ENCODE results near the gene ZNF513.
A peak's percentile ranks its signal among the peaks of the same experiment; 100 is the strongest.

The ZNF513 gene

GRCh38 chr2:27390822-27391679 is 10.5 kb upstream of the ZNF513 start:
- no peak for FAIRE-seq
- TF ChIP-seq PAX5 (IDR thresholded peaks at IDR 0.05; ENCODE audit: insufficient read depth, low read length, severe bottlenecking) (no peak), SPI1 (IDR thresholded peaks at IDR 0.05; ENCODE audit: low read depth, low read length) (no peak)
- DNase-seq (ENCODE audit: insufficient read length, low spot score) = no peak

GRCh38 chr2:27381577-27382181 is 1.1 kb upstream of the ZNF513 start:
- FAIRE-seq = peak; percentile 16
- no peak for DNase-seq (ENCODE audit: insufficient read length, low spot score)
- TF ChIP-seq POU2F2 (IDR thresholded peaks at IDR 0.05; ENCODE audit: low read depth, low read length) (no peak), POLR2AphosphoS5 (IDR thresholded peaks at IDR 0.05; ENCODE audit: low read depth, low read length) (no peak)

GRCh38 chr2:27379836-27380625 is 503 bp downstream of the ZNF513 start:
- TF ChIP-seq POLR2A (IDR thresholded peaks at IDR 0.05; ENCODE audit: low read depth, low read length) (no peak), PAX5 (IDR thresholded peaks at IDR 0.05; ENCODE audit: insufficient read depth, low read length, severe bottlenecking) (no peak), TAF1 (IDR thresholded peaks at IDR 0.05; ENCODE audit: low read depth, low read length) (no peak), SPI1 (IDR thresholded peaks at IDR 0.05; ENCODE audit: low read depth, low read length) (no peak), POU2F2 (IDR thresholded peaks at IDR 0.05; ENCODE audit: low read depth, low read length) (no peak), POLR2AphosphoS5 (IDR thresholded peaks at IDR 0.05; ENCODE audit: low read depth, low read length) (no peak; the same call in 1 of the 2 replicates)
- FAIRE-seq (peak; percentile 16), DNase-seq (ENCODE audit: insufficient read length, low spot score) (no peak)

GRCh38 chr2:27379383-27379835 is 1.1 kb downstream of the ZNF513 start:
- TF ChIP-seq TAF1 (IDR thresholded peaks at IDR 0.05; ENCODE audit: low read depth, low read length) (no peak), POLR2A (IDR thresholded peaks at IDR 0.05; ENCODE audit: low read depth, low read length) (no peak), SPI1 (IDR thresholded peaks at IDR 0.05; ENCODE audit: low read depth, low read length) (no peak), PAX5 (IDR thresholded peaks at IDR 0.05; ENCODE audit: insufficient read depth, low read length, severe bottlenecking) (no peak), POLR2AphosphoS5 (IDR thresholded peaks at IDR 0.05; ENCODE audit: low read depth, low read length) (no peak), POU2F2 (IDR thresholded peaks at IDR 0.05; ENCODE audit: low read depth, low read length) (no peak)
- DNase-seq (ENCODE audit: insufficient read length, low spot score) (no peak), FAIRE-seq (no peak)

GRCh38 chr2:27378809-27379290 is 1.7 kb downstream of the ZNF513 start:
- TF ChIP-seq POLR2A (IDR thresholded peaks at IDR 0.05; ENCODE audit: low read depth, low read length) = no peak
- no peak for TF ChIP-seq PAX5 (IDR thresholded peaks at IDR 0.05; ENCODE audit: insufficient read depth, low read length, severe bottlenecking)
- no peak for TF ChIP-seq POU2F2 (IDR thresholded peaks at IDR 0.05; ENCODE audit: low read depth, low read length)
- no peak for TF ChIP-seq POLR2AphosphoS5 (IDR thresholded peaks at IDR 0.05; ENCODE audit: low read depth, low read length)
- TF ChIP-seq SPI1 (IDR thresholded peaks at IDR 0.05; ENCODE audit: low read depth, low read length) = no peak
- TF ChIP-seq TAF1 (IDR thresholded peaks at IDR 0.05; ENCODE audit: low read depth, low read length) = no peak
- no peak for DNase-seq (ENCODE audit: insufficient read length, low spot score)
- no peak for FAIRE-seq

GRCh38 chr2:27378096-27378808 is 2.3 kb downstream of the ZNF513 start:
- no peak for DNase-seq (ENCODE audit: insufficient read length, low spot score)
- TF ChIP-seq POLR2AphosphoS5 (IDR thresholded peaks at IDR 0.05; ENCODE audit: low read depth, low read length) = peak; percentile 37; the same call in 1 of the 2 replicates
- TF ChIP-seq SPI1 (IDR thresholded peaks at IDR 0.05; ENCODE audit: low read depth, low read length) = no peak
- TF ChIP-seq POLR2A (IDR thresholded peaks at IDR 0.05; ENCODE audit: low read depth, low read length) = 0 out of 2 replicates have a peak, but pooled peaks have one; percentile 48
- no peak for FAIRE-seq

- DNase-seq (ENCODE audit: insufficient read length, low spot score) = no peak
- TF ChIP-seq POLR2A (IDR thresholded peaks at IDR 0.05; ENCODE audit: low read depth, low read length) (0 out of 2 replicates have a peak, but pooled peaks have one; percentile 5), SPI1 (IDR thresholded peaks at IDR 0.05; ENCODE audit: low read depth, low read length) (no peak), POLR2AphosphoS5 (IDR thresholded peaks at IDR 0.05; ENCODE audit: low read depth, low read length) (peak; percentile 61; the same call in 1 of the 2 replicates)
- no peak for FAIRE-seq
Observed at GRCh38 chr2:27377618-27378095, 2.9 kb downstream of the ZNF513 start.

GRCh38 chr2:27376866-27377617 is 3.5 kb downstream of the ZNF513 start:
- TF ChIP-seq POLR2AphosphoS5 (IDR thresholded peaks at IDR 0.05; ENCODE audit: low read depth, low read length) = no peak
- no peak for TF ChIP-seq POLR2A (IDR thresholded peaks at IDR 0.05; ENCODE audit: low read depth, low read length)
- TF ChIP-seq TAF1 (IDR thresholded peaks at IDR 0.05; ENCODE audit: low read depth, low read length) = no peak
- no peak for TF ChIP-seq PAX5 (IDR thresholded peaks at IDR 0.05; ENCODE audit: insufficient read depth, low read length, severe bottlenecking)
- TF ChIP-seq SPI1 (IDR thresholded peaks at IDR 0.05; ENCODE audit: low read depth, low read length) = no peak
- TF ChIP-seq POU2F2 (IDR thresholded peaks at IDR 0.05; ENCODE audit: low read depth, low read length) = no peak
- FAIRE-seq (no peak), DNase-seq (ENCODE audit: insufficient read length, low spot score) (no peak)
